WTC11 (cell line): ENCODE measurements around the gene SPACA9. TPM values are rescaled to one million over a fixed set of nuclear protein-coding genes. Genes with fewer than 3 reads are reported as not detected.

Experiments
- ATAC-seq: fragments of 200-7000 bp; cut with Tn5 transposase; 2 replicates; pipeline ENCODE4 v1.10.0; 2021; ENCODE audit warnings: mild to moderate bottlenecking, moderate library complexity
- CTCF ChIA-PET: fragments of 300-600 bp; sonication (Branson Sonifier 250); formaldehyde crosslinking; loops from one replicate; lab custom pipeline; 2021; ENCODE audit warnings: antibody characterized with exemption; lab: Charles Lee
- POLR2A ChIA-PET: fragments of 350-600 bp; sonication (Branson Sonifier 250); formaldehyde crosslinking; loops from one replicate; lab custom pipeline; 2021; ENCODE audit warnings: antibody characterized with exemption; lab: Charles Lee
- DNase-seq: peaks from one replicate; pipeline ENCODE4 v3.0.0; 2021; ENCODE audit warnings: low spot score
- H3K27ac Mint-ChIP-seq: 2 replicates; pipeline ENCODE4 v1.8.0; 2021; ENCODE audit warnings: mixed read lengths
- H3K27me3 Mint-ChIP-seq: 2 replicates; pipeline ENCODE4 v1.8.0; 2021; ENCODE audit warnings: low read depth, mild to moderate bottlenecking, moderate library complexity, mixed read lengths
- H3K36me3 Mint-ChIP-seq: 2 replicates; pipeline ENCODE4 v1.8.0; 2021; ENCODE audit warnings: mixed read lengths
- H3K4me1 Mint-ChIP-seq: 2 replicates; pipeline ENCODE4 v1.8.0; 2022; ENCODE audit warnings: mixed read lengths
- H3K4me3 Mint-ChIP-seq: 2 replicates; pipeline ENCODE4 v1.8.0; 2021; ENCODE audit warnings: mild to moderate bottlenecking, moderate library complexity, mixed read lengths
- H3K9me3 Mint-ChIP-seq: 2 replicates; pipeline ENCODE4 v1.8.0; 2021; ENCODE audit warnings: mixed read lengths
- ELF4 ChIP-seq: sonication (generic); formaldehyde crosslinking; IDR thresholded peaks from 2 replicates; pipeline ENCODE4 v1.8.1; 2022; ENCODE audit warnings: low read depth, mild to moderate bottlenecking, moderate library complexity, missing genetic modification reagents
- FOXP1 ChIP-seq: sonication (generic); formaldehyde crosslinking; IDR thresholded peaks from 2 replicates; pipeline ENCODE4 v1.8.0; 2022; ENCODE audit warnings: missing genetic modification reagents, mild to moderate bottlenecking, moderate library complexity, borderline replicate concordance
- GABPB1 ChIP-seq: sonication (generic); formaldehyde crosslinking; IDR thresholded peaks from 2 replicates; pipeline ENCODE4 v1.8.1; 2023; ENCODE audit warnings: mild to moderate bottlenecking, missing genetic modification reagents
- GTF2I ChIP-seq: fragments of 250-450 bp; sonication (Bioruptor Pico); conservative IDR thresholded peaks from 2 replicates; pipeline ENCODE4 v1.4.0; 2021; ENCODE audit warnings: mild to moderate bottlenecking
- IRF2 ChIP-seq: sonication (generic); formaldehyde crosslinking; IDR thresholded peaks from 2 replicates; pipeline ENCODE4 v1.8.0; 2022; ENCODE audit warnings: low read depth, missing genetic modification reagents, borderline replicate concordance
- JAZF1 ChIP-seq: fragments of 250-450 bp; sonication (Bioruptor Pico); IDR thresholded peaks from 2 replicates; pipeline ENCODE4 v1.9.0; 2021; ENCODE audit warnings: moderate library complexity, mild to moderate bottlenecking, inconsistent platforms
- MYBL2 ChIP-seq: sonication (generic); formaldehyde crosslinking; IDR thresholded peaks from 2 replicates; pipeline ENCODE4 v1.8.1; 2023; ENCODE audit warnings: mild to moderate bottlenecking, moderate library complexity, missing genetic modification reagents
- NR1H2 ChIP-seq: sonication (generic); formaldehyde crosslinking; IDR thresholded peaks from 2 replicates; pipeline ENCODE4 v1.9.0; 2021; ENCODE audit warnings: mild to moderate bottlenecking, moderate library complexity, missing genetic modification reagents
- TEAD4 ChIP-seq: sonication (generic); formaldehyde crosslinking; IDR thresholded peaks from 2 replicates; pipeline ENCODE4 v1.8.0; 2022; ENCODE audit warnings: mild to moderate bottlenecking, missing genetic modification reagents
- ZBTB21 ChIP-seq: sonication (generic); formaldehyde crosslinking; IDR thresholded peaks from 2 replicates; pipeline ENCODE4 v1.8.1; 2023; ENCODE audit warnings: mild to moderate bottlenecking, missing genetic modification reagents, borderline replicate concordance
- total RNA-seq: library from RNA; stranded (reverse); gene quantifications from 3 replicates; pipeline ENCODE4 v1.2.3, GENCODE V29; 2021
- TF ChIP-seq, protein P1 (sequence below): sonication (generic); formaldehyde crosslinking; IDR thresholded peaks from 2 replicates; pipeline ENCODE4 v1.8.1; 2022; ENCODE audit warnings: mild to moderate bottlenecking, missing genetic modification reagents, moderate library complexity, borderline replicate concordance
- TF ChIP-seq, protein P2 (sequence below): fragments of 200-600 bp; IDR thresholded peaks from 2 replicates; pipeline ENCODE4 v1.8.0; 2022; ENCODE audit warnings: antibody characterized with exemption
- TF ChIP-seq, protein P3 (sequence below): fragments of 250-450 bp; sonication (Bioruptor Pico); IDR thresholded peaks from 2 replicates; pipeline ENCODE4 v1.9.0; 2021; ENCODE audit warnings: mild to moderate bottlenecking, borderline replicate concordance
- TF ChIP-seq, protein P4 (sequence below): sonication (generic); formaldehyde crosslinking; IDR thresholded peaks from 2 replicates; pipeline ENCODE4 v1.8.0; 2022; ENCODE audit warnings: mild to moderate bottlenecking, missing genetic modification reagents
- TF ChIP-seq, protein P5 (sequence below): fragments of 250-450 bp; sonication (Bioruptor Pico); IDR thresholded peaks from 2 replicates; pipeline ENCODE4 v1.9.0; 2021; ENCODE audit warnings: mild to moderate bottlenecking
- TF ChIP-seq, protein P6 (sequence below): sonication (generic); formaldehyde crosslinking; IDR thresholded peaks from 2 replicates; pipeline ENCODE4 v1.8.1; 2023; ENCODE audit warnings: mild to moderate bottlenecking, missing genetic modification reagents, moderate library complexity

Gene SPACA9
- total RNA-seq, 1 experiment from 2014 or later: 0.48 TPM

DNA sequence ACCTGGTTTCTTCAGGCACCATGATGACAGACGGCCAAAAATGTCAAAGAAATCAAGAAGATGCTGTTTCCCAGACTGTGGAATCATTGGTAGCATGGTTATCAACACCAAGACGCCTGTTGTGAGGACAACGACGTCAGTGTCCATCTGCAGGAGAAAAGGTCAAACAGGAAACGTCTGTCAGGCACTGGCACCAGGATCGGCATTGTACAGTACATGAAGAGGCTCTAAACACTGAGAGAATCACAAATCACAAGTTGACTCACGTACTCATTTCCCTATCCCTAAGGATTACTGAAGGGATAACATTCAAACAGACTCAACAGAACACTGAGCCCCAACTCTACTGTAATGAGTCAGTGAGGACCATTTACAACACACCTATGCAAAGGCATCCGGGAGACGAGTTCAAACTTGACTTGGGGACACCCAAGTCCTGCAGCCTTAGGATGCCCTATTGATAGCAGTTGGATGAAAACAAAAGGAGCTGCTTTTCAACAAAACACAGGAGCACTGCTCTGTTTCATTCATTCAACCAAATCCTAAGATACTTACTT, 44.7 kb downstream of the SPACA9 start:
- Mint-ChIP-seq H3K9me3 (no peaks in the 10 kb centered on the region), H3K27me3 (no peaks in the 10 kb centered on the region), H3K4me1 (no peaks in the 10 kb centered on the region), H3K27ac (no peak overlapping the region), H3K4me3 (no peak overlapping the region), H3K36me3 (peaks cover 56% of the 10 kb centered on the region)
- no peak for DNase-seq
- ChIA-PET POLR2A (no interaction called here), CTCF (no interaction called here)
- no peak for ATAC-seq
- no peak for TF ChIP-seq IRF2 (CRISPR knock-in tag)

DNA sequence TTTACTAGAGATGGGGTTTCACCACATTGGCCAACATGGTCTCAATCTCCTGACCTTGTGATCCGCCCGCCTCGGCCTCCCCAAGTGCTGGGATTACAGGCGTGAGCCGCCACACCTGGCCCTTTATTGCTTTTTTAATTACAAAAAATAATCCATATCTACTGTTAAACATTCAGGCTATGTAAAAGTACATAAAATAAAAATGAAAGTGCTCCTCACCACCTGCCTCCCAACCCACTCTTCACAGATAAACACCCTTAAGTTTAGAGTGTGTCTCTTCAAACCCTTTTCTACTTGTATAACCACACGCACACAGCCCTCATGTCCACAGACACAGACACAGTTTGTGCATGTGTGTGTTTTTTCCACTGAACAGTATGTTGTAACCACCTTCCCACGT, 49.0 kb downstream of the SPACA9 start:
- H3K27me3 Mint-ChIP-seq: no peaks in the 10 kb centered on the region
- ChIA-PET POLR2A (interaction anchor here (0.7 kb wide), 1 partner anchor 259 kb away, joined by 4 read pairs; no protein-coding TSS in a partner anchor), CTCF (no interaction called here)
- H3K9me3 Mint-ChIP-seq: no peaks in the 10 kb centered on the region
- no peaks in the 10 kb centered on the region for H3K4me1 Mint-ChIP-seq
- peaks cover 34% of the 10 kb centered on the region for H3K36me3 Mint-ChIP-seq
- no peak overlapping the region for H3K4me3 Mint-ChIP-seq
- H3K27ac Mint-ChIP-seq: no peak overlapping the region; the same call in 1 of the 2 replicates
- DNase-seq: no peak
- no peak for ATAC-seq
- TF ChIP-seq, protein P1, sequence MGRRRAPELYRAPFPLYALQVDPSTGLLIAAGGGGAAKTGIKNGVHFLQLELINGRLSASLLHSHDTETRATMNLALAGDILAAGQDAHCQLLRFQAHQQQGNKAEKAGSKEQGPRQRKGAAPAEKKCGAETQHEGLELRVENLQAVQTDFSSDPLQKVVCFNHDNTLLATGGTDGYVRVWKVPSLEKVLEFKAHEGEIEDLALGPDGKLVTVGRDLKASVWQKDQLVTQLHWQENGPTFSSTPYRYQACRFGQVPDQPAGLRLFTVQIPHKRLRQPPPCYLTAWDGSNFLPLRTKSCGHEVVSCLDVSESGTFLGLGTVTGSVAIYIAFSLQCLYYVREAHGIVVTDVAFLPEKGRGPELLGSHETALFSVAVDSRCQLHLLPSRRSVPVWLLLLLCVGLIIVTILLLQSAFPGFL (CRISPR knock-in tag): no peak
- TF ChIP-seq GABPB1 (no peak), IRF2 (CRISPR knock-in tag) (no peak), MYBL2 (CRISPR knock-in tag) (no peak), FOXP1 (CRISPR knock-in tag) (no peak), JAZF1 (CRISPR knock-in tag) (no peak), ZBTB21 (CRISPR knock-in tag) (no peak), NR1H2 (no peak), GTF2I (CRISPR knock-in tag) (no peak), TEAD4 (CRISPR knock-in tag) (no peak), ELF4 (no peak)
- TF ChIP-seq, protein P2, sequence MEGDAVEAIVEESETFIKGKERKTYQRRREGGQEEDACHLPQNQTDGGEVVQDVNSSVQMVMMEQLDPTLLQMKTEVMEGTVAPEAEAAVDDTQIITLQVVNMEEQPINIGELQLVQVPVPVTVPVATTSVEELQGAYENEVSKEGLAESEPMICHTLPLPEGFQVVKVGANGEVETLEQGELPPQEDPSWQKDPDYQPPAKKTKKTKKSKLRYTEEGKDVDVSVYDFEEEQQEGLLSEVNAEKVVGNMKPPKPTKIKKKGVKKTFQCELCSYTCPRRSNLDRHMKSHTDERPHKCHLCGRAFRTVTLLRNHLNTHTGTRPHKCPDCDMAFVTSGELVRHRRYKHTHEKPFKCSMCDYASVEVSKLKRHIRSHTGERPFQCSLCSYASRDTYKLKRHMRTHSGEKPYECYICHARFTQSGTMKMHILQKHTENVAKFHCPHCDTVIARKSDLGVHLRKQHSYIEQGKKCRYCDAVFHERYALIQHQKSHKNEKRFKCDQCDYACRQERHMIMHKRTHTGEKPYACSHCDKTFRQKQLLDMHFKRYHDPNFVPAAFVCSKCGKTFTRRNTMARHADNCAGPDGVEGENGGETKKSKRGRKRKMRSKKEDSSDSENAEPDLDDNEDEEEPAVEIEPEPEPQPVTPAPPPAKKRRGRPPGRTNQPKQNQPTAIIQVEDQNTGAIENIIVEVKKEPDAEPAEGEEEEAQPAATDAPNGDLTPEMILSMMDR: no peak
- TF ChIP-seq, protein P3, sequence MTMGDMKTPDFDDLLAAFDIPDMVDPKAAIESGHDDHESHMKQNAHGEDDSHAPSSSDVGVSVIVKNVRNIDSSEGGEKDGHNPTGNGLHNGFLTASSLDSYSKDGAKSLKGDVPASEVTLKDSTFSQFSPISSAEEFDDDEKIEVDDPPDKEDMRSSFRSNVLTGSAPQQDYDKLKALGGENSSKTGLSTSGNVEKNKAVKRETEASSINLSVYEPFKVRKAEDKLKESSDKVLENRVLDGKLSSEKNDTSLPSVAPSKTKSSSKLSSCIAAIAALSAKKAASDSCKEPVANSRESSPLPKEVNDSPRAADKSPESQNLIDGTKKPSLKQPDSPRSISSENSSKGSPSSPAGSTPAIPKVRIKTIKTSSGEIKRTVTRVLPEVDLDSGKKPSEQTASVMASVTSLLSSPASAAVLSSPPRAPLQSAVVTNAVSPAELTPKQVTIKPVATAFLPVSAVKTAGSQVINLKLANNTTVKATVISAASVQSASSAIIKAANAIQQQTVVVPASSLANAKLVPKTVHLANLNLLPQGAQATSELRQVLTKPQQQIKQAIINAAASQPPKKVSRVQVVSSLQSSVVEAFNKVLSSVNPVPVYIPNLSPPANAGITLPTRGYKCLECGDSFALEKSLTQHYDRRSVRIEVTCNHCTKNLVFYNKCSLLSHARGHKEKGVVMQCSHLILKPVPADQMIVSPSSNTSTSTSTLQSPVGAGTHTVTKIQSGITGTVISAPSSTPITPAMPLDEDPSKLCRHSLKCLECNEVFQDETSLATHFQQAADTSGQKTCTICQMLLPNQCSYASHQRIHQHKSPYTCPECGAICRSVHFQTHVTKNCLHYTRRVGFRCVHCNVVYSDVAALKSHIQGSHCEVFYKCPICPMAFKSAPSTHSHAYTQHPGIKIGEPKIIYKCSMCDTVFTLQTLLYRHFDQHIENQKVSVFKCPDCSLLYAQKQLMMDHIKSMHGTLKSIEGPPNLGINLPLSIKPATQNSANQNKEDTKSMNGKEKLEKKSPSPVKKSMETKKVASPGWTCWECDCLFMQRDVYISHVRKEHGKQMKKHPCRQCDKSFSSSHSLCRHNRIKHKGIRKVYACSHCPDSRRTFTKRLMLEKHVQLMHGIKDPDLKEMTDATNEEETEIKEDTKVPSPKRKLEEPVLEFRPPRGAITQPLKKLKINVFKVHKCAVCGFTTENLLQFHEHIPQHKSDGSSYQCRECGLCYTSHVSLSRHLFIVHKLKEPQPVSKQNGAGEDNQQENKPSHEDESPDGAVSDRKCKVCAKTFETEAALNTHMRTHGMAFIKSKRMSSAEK (CRISPR knock-in tag): no peak
- TF ChIP-seq, protein P4, sequence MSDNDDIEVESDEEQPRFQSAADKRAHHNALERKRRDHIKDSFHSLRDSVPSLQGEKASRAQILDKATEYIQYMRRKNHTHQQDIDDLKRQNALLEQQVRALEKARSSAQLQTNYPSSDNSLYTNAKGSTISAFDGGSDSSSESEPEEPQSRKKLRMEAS: no peak
- TF ChIP-seq, protein P5, sequence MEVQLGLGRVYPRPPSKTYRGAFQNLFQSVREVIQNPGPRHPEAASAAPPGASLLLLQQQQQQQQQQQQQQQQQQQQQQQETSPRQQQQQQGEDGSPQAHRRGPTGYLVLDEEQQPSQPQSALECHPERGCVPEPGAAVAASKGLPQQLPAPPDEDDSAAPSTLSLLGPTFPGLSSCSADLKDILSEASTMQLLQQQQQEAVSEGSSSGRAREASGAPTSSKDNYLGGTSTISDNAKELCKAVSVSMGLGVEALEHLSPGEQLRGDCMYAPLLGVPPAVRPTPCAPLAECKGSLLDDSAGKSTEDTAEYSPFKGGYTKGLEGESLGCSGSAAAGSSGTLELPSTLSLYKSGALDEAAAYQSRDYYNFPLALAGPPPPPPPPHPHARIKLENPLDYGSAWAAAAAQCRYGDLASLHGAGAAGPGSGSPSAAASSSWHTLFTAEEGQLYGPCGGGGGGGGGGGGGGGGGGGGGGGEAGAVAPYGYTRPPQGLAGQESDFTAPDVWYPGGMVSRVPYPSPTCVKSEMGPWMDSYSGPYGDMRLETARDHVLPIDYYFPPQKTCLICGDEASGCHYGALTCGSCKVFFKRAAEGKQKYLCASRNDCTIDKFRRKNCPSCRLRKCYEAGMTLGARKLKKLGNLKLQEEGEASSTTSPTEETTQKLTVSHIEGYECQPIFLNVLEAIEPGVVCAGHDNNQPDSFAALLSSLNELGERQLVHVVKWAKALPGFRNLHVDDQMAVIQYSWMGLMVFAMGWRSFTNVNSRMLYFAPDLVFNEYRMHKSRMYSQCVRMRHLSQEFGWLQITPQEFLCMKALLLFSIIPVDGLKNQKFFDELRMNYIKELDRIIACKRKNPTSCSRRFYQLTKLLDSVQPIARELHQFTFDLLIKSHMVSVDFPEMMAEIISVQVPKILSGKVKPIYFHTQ (CRISPR knock-in tag): no peak
- TF ChIP-seq, protein P6, sequence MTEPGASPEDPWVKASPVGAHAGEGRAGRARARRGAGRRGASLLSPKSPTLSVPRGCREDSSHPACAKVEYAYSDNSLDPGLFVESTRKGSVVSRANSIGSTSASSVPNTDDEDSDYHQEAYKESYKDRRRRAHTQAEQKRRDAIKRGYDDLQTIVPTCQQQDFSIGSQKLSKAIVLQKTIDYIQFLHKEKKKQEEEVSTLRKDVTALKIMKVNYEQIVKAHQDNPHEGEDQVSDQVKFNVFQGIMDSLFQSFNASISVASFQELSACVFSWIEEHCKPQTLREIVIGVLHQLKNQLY (CRISPR knock-in tag): no peak
